Mesenchymal stem cell (in vitro differentiated cells and primary cell): ENCODE data around the gene RIMS4.

ENCODE experiments used
- DNase-seq: peaks from one replicate; pipeline ENCODE4 v3.0.0-alpha.2; 2013
- H2AFZ ChIP-seq: one replicate; pipeline ENCODE4 v1.6.1; 2013; ENCODE audit warnings: low read depth, mild to moderate bottlenecking, control low read depth, inconsistent platforms, low read length, moderate library complexity
- H2AK5ac ChIP-seq: 2 replicates; pipeline ENCODE4 v1.6.1; 2013; ENCODE audit warnings: low read length, moderate library complexity, mild to moderate bottlenecking, inconsistent platforms; ENCODE audit not compliant: severe bottlenecking
- H2BK120ac ChIP-seq: one replicate; pipeline ENCODE4 v1.6.1; 2013; ENCODE audit warnings: low read depth, mild to moderate bottlenecking, inconsistent platforms, low read length, moderate library complexity
- H2BK12ac ChIP-seq, 2 experiments: one replicate each; pipeline ENCODE4 v1.6.1; 2013; ENCODE audit warnings: inconsistent platforms in 2 of 2, low read length in 2 of 2, mild to moderate bottlenecking in 2 of 2, moderate library complexity in 2 of 2, control low read depth in 1 of 2
- H2BK15ac ChIP-seq: one replicate; pipeline ENCODE4 v1.6.1; 2013; ENCODE audit warnings: mild to moderate bottlenecking, low read depth, inconsistent platforms; ENCODE audit not compliant: poor library complexity, severe bottlenecking
- H2BK5ac ChIP-seq: 2 replicates; pipeline ENCODE4 v1.6.1; 2013; ENCODE audit warnings: low read depth, mild to moderate bottlenecking, low read length, control low read depth, inconsistent platforms; ENCODE audit not compliant: poor library complexity, severe bottlenecking
- H3K14ac ChIP-seq, 2 experiments: one replicate each; pipeline ENCODE4 v1.6.1; 2013; ENCODE audit warnings: inconsistent platforms in 2 of 2, low read length in 2 of 2, control low read depth in 1 of 2, mild to moderate bottlenecking in 1 of 2, moderate library complexity in 1 of 2
- H3K18ac ChIP-seq, 2 experiments: one replicate each; pipeline ENCODE4 v1.6.1; 2013; ENCODE audit warnings: inconsistent platforms in 2 of 2, low read length in 2 of 2, control low read depth in 1 of 2, low read depth in 1 of 2, mild to moderate bottlenecking in 1 of 2
- H3K23ac ChIP-seq, 2 experiments: one replicate each; pipeline ENCODE4 v1.6.1; 2013; ENCODE audit warnings: inconsistent platforms in 2 of 2, low read length in 2 of 2, mild to moderate bottlenecking in 2 of 2, moderate library complexity in 2 of 2, control low read depth in 1 of 2
- H3K27ac ChIP-seq: 2 replicates; pipeline ENCODE4 v1.5.1; 2013; ENCODE audit warnings: mild to moderate bottlenecking, moderate library complexity, low read length, control low read depth, inconsistent platforms; ENCODE audit not compliant: poor library complexity, severe bottlenecking
- H3K27me3 ChIP-seq, 2 experiments: 2 replicates each; pipeline versions ENCODE4 v1.6.1 to v1.7.0; 2013; ENCODE audit warnings: low read length in 2 of 2, mild to moderate bottlenecking in 2 of 2, moderate library complexity in 2 of 2, control low read depth in 1 of 2, inconsistent platforms in 1 of 2; ENCODE audit not compliant: control insufficient read depth in 1 of 2, insufficient read depth in 1 of 2
- H3K36me3 ChIP-seq, 2 experiments: 2 replicates each; pipeline versions ENCODE4 v1.6.1 to v1.7.0; 2013; ENCODE audit warnings: low read length in 2 of 2, control low read depth in 1 of 2, inconsistent platforms in 1 of 2, low read depth in 1 of 2, mild to moderate bottlenecking in 1 of 2; ENCODE audit not compliant: insufficient read depth in 2 of 2, control insufficient read depth in 1 of 2
- H3K4ac ChIP-seq, 2 experiments: one replicate each; pipeline ENCODE4 v1.6.1; 2013; ENCODE audit warnings: inconsistent platforms in 2 of 2, low read length in 2 of 2, mild to moderate bottlenecking in 2 of 2, moderate library complexity in 2 of 2, control low read depth in 1 of 2, low read depth in 1 of 2
- H3K4me1 ChIP-seq: 2 replicates; pipeline ENCODE4 v1.6.1; 2013; ENCODE audit warnings: low read depth, low read length, control low read depth; ENCODE audit not compliant: control insufficient read depth, insufficient read depth
- H3K4me2 ChIP-seq: 2 replicates; pipeline ENCODE4 v1.6.1; 2013; ENCODE audit warnings: low read length, mild to moderate bottlenecking, inconsistent platforms; ENCODE audit not compliant: poor library complexity, severe bottlenecking
- H3K4me3 ChIP-seq, 2 experiments: 2 replicates each; pipeline versions ENCODE4 v1.5.1 to v1.7.0; 2013; ENCODE audit warnings: low read length in 2 of 2, mild to moderate bottlenecking in 2 of 2, control low read depth in 1 of 2, low read depth in 1 of 2; ENCODE audit not compliant: insufficient read depth in 1 of 2
- H3K79me1 ChIP-seq: replicated peaks from 2 replicates; pipeline ENCODE4 v1.6.1; 2013; ENCODE audit warnings: mild to moderate bottlenecking, control low read depth, low read length, inconsistent platforms; ENCODE audit not compliant: poor library complexity, severe bottlenecking
- H3K9ac ChIP-seq: 2 replicates; pipeline ENCODE4 v1.7.0; 2013; ENCODE audit warnings: mild to moderate bottlenecking, low read length, moderate library complexity
- H3K9me3 ChIP-seq: 2 replicates; pipeline ENCODE4 v1.7.0; 2013; ENCODE audit warnings: mild to moderate bottlenecking, low read length; ENCODE audit not compliant: control insufficient read depth
- H4K8ac ChIP-seq: one replicate; pipeline ENCODE4 v1.6.1; 2013; ENCODE audit warnings: inconsistent platforms, mild to moderate bottlenecking, low read length, moderate library complexity
- H4K91ac ChIP-seq: one replicate; pipeline ENCODE4 v1.6.1; 2013; ENCODE audit warnings: mild to moderate bottlenecking, low read length, inconsistent platforms
- WGBS: methylation state at CpG from one replicate; pipeline ENCODE4 v1.1.7; 2013; ENCODE audit warnings: mixed read lengths; 5-methylcytosine and 5-hydroxymethylcytosine counted together

The RIMS4 gene

GRCh38 chr20:44771172-44771535 lies 39.2 kb downstream of the RIMS4 start:
- H3K27me3 ChIP-seq = peaks cover 84 to 98% of the 10 kb centered on the region in 2 experiments
- H3K79me1 ChIP-seq = no peaks in the 10 kb centered on the region
- peaks cover 1% of the 10 kb centered on the region for H3K4me1 ChIP-seq
- 88% methylated on average over 8 of the region's 8 CpGs for WGBS
- H3K36me3 ChIP-seq = no peaks in the 10 kb centered on the region
- no peak overlapping the region for H3K4ac ChIP-seq
- H4K8ac ChIP-seq = no peak overlapping the region
- H3K27ac ChIP-seq = no peak overlapping the region
- no peak for DNase-seq
- H3K9ac ChIP-seq = no peak overlapping the region
- no peak overlapping the region for H4K91ac ChIP-seq
- no peak overlapping the region for H2BK15ac ChIP-seq
- H2AFZ ChIP-seq = no peak overlapping the region
- H3K23ac ChIP-seq = peak overlapping the region in 1 of 2 experiments; percentile 66
- no peak overlapping the region for H3K14ac ChIP-seq
- no peak overlapping the region for H2BK5ac ChIP-seq
- no peak overlapping the region for H3K4me3 ChIP-seq
- no peak overlapping the region for H2BK12ac ChIP-seq
- H3K18ac ChIP-seq = no peak overlapping the region
- no peak overlapping the region for H2BK120ac ChIP-seq
- H3K9me3 ChIP-seq = no peaks in the 10 kb centered on the region
- no peak overlapping the region for H3K4me2 ChIP-seq
- H2AK5ac ChIP-seq = no peak overlapping the region

- H3K4me3 ChIP-seq = no peak overlapping the region
- H2BK5ac ChIP-seq = no peak overlapping the region
- H2BK15ac ChIP-seq = no peak overlapping the region
- peaks cover 88 to 99% of the 10 kb centered on the region in 2 experiments for H3K27me3 ChIP-seq
- WGBS = 74% methylated on average over 9 of the region's 11 CpGs
- H3K27ac ChIP-seq = no peak overlapping the region
- H3K79me1 ChIP-seq = no peaks in the 10 kb centered on the region
- no peak overlapping the region for H3K23ac ChIP-seq
- H4K8ac ChIP-seq = no peak overlapping the region
- no peak for DNase-seq
- no peak overlapping the region for H3K14ac ChIP-seq
- H2AFZ ChIP-seq = no peak overlapping the region
- no peak overlapping the region for H3K18ac ChIP-seq
- H3K36me3 ChIP-seq = no peaks in the 10 kb centered on the region
- no peak overlapping the region for H2AK5ac ChIP-seq
- H3K9ac ChIP-seq = no peak overlapping the region
- H2BK120ac ChIP-seq = no peak overlapping the region
- H3K4me1 ChIP-seq = peaks cover 1% of the 10 kb centered on the region
- H3K4me2 ChIP-seq = no peak overlapping the region
- H4K91ac ChIP-seq = no peak overlapping the region
- no peak overlapping the region for H3K4ac ChIP-seq
- peaks cover 3% of the 10 kb centered on the region for H3K9me3 ChIP-seq
- H2BK12ac ChIP-seq = no peak overlapping the region
Observed at GRCh38 chr20:44770484-44771171, 39.7 kb downstream of the RIMS4 start.

- 52% methylated on average over 2 of the region's 5 CpGs for WGBS
Observed at GRCh38 chr20:44769481-44769863, 40.9 kb downstream of the RIMS4 start.

GRCh38 chr20:44768854-44769480 lies 41.4 kb downstream of the RIMS4 start:
- no peak overlapping the region for H3K27ac ChIP-seq
- no peak overlapping the region for H2BK5ac ChIP-seq
- no peak overlapping the region for H3K4ac ChIP-seq
- H2BK15ac ChIP-seq = no peak overlapping the region
- no peak overlapping the region for H3K18ac ChIP-seq
- H2BK120ac ChIP-seq = no peak overlapping the region
- no peak overlapping the region for H2BK12ac ChIP-seq
- H3K36me3 ChIP-seq = no peaks in the 10 kb centered on the region
- no peak for DNase-seq
- no peak overlapping the region for H3K14ac ChIP-seq
- H3K4me2 ChIP-seq = no peak overlapping the region
- no peak overlapping the region for H4K8ac ChIP-seq
- H3K4me1 ChIP-seq = no peaks in the 10 kb centered on the region
- H3K4me3 ChIP-seq = no peak overlapping the region
- no peak overlapping the region for H4K91ac ChIP-seq
- peaks cover 72 to 99% of the 10 kb centered on the region in 2 experiments for H3K27me3 ChIP-seq
- WGBS = 40% methylated on average over 5 of the region's 5 CpGs
- H3K79me1 ChIP-seq = no peaks in the 10 kb centered on the region
- no peak overlapping the region for H2AFZ ChIP-seq
- peaks cover 3% of the 10 kb centered on the region for H3K9me3 ChIP-seq
- no peak overlapping the region for H3K23ac ChIP-seq
- H3K9ac ChIP-seq = no peak overlapping the region
- no peak overlapping the region for H2AK5ac ChIP-seq

More at GRCh38 chr20:44769481-44769863, 40.9 kb downstream of the RIMS4 start:
- no peak for DNase-seq
- Histone ChIP-seq H3K27ac (no peak overlapping the region), H3K4me2 (no peak overlapping the region), H4K91ac (no peak overlapping the region), H3K9me3 (peaks cover 3% of the 10 kb centered on the region), H3K18ac (no peak overlapping the region), H3K23ac (no peak overlapping the region), H3K14ac (no peak overlapping the region), H2BK5ac (no peak overlapping the region), H2AFZ (no peak overlapping the region), H3K36me3 (no peaks in the 10 kb centered on the region), H2BK15ac (no peak overlapping the region), H3K27me3 (peaks cover 77 to 99% of the 10 kb centered on the region in 2 experiments), H3K79me1 (no peaks in the 10 kb centered on the region), H3K9ac (no peak overlapping the region), H2BK120ac (no peak overlapping the region), H2AK5ac (no peak overlapping the region), H4K8ac (no peak overlapping the region), H3K4ac (no peak overlapping the region), H3K4me1 (no peaks in the 10 kb centered on the region), H2BK12ac (no peak overlapping the region), H3K4me3 (no peak overlapping the region)
